SK-N-SH (cell line): ENCODE data around the gene RUNDC1. TPM values are rescaled to one million over a fixed set of nuclear protein-coding genes. Genes with fewer than 3 reads are reported as not detected.

Experiments used
- CTCF ChIA-PET: fragments of 300-600, 350-600 bp; formaldehyde crosslinking; extraction: SDS; loops from one replicate; lab custom pipeline; 2021; lab: Yijun Ruan, JAX
- POLR2A ChIA-PET: fragments of 350-600 bp; sonication (Branson Sonifier 250); formaldehyde crosslinking; extraction: SDS; loops from one replicate; lab custom pipeline; 2020; ENCODE audit warnings: antibody characterized with exemption, inconsistent platforms; lab: Yijun Ruan, JAX
- DNase-seq: peaks from one replicate; pipeline ENCODE4 v3.0.0; 2012
- H2AFZ ChIP-seq: fragments of 200-600 bp; sonication (generic); 2 replicates; pipeline ENCODE4 v1.8.1; 2016; ENCODE audit warnings: antibody characterized with exemption, mild to moderate bottlenecking, low read depth
- H3F3A ChIP-seq: fragments of 200-600 bp; sonication (generic); replicated peaks from 2 replicates; pipeline ENCODE3; 2016; ENCODE audit warnings: antibody characterized with exemption, mild to moderate bottlenecking; ENCODE audit not compliant: insufficient read depth
- H3K27ac ChIP-seq, 2 experiments: fragments of 200-500 bp in 1 of 2; fragments of 200-600 bp in 1 of 2; sonication (Bioruptor generic) in 1 of 2; sonication (generic), shearing (Covaris generic) in 1 of 2; 2 replicates each; pipeline versions ENCODE4 v1.5.1 to v1.6.1; 2014 to 2016; ENCODE audit warnings: low read depth in 2 of 2, inconsistent platforms in 1 of 2, low read length in 1 of 2, mild to moderate bottlenecking in 1 of 2, mixed read lengths in 1 of 2
- H3K27me3 ChIP-seq: fragments of 200-600 bp; sonication (generic), shearing (Covaris generic); 2 replicates; pipeline ENCODE4 v1.6.1; 2016; ENCODE audit warnings: mixed run types; ENCODE audit not compliant: insufficient read depth
- H3K36me3 ChIP-seq, 2 experiments: fragments of 200-500 bp in 1 of 2; fragments of 200-600 bp in 1 of 2; sonication (Bioruptor generic) in 1 of 2; sonication (generic) in 1 of 2; replicated peaks in 1 of 2; 2 replicates each; pipeline versions ENCODE3 to v1.5.1; 2014 to 2016; ENCODE audit warnings: low read length in 1 of 2, mild to moderate bottlenecking in 1 of 2; ENCODE audit not compliant: insufficient read depth in 2 of 2, control insufficient read depth in 1 of 2
- H3K4me1 ChIP-seq, 2 experiments: fragments of 200-500 bp in 1 of 2; fragments of 200-600 bp in 1 of 2; sonication (Bioruptor generic) in 1 of 2; sonication (generic), shearing (Covaris generic) in 1 of 2; 2 replicates each; pipeline versions ENCODE4 v1.5.1 to v1.6.1; 2014 to 2016; ENCODE audit warnings: low read depth in 1 of 2, low read length in 1 of 2, mixed run types in 1 of 2; ENCODE audit not compliant: insufficient read depth in 2 of 2, control insufficient read depth in 1 of 2
- H3K4me2 ChIP-seq: fragments of 200-600 bp; sonication (generic), shearing (Covaris generic); 2 replicates; pipeline ENCODE4 v1.6.1; 2017; ENCODE audit warnings: mixed run types
- H3K4me3 ChIP-seq, 2 experiments: fragments of 200-500 bp in 1 of 2; fragments of 200-600 bp in 1 of 2; sonication (Bioruptor generic) in 1 of 2; sonication (generic), shearing (Covaris generic) in 1 of 2; 2 replicates each; pipeline versions ENCODE4 v1.5.1 to v1.8.1; 2014 to 2016; ENCODE audit warnings: low read depth in 2 of 2, inconsistent platforms in 1 of 2, low read length in 1 of 2, mild to moderate bottlenecking in 1 of 2, mixed read lengths in 1 of 2, moderate library complexity in 1 of 2
- H3K79me2 ChIP-seq: fragments of 200-600 bp; sonication (generic); 2 replicates; pipeline ENCODE4 v1.8.1; 2017; ENCODE audit warnings: mild to moderate bottlenecking; ENCODE audit not compliant: insufficient read depth
- H3K9ac ChIP-seq: fragments of 200-600 bp; sonication (generic); 2 replicates; pipeline ENCODE4 v1.6.1; 2017; ENCODE audit warnings: mixed run types
- H3K9me2 ChIP-seq: fragments of 200-600 bp; sonication (generic); 2 replicates; pipeline ENCODE4 v1.6.1; 2017; ENCODE audit warnings: mixed run types
- H3K9me3 ChIP-seq: fragments of 200-600 bp; sonication (generic); 2 replicates; pipeline ENCODE4 v1.6.1; 2017; ENCODE audit warnings: mixed run types, mild to moderate bottlenecking, moderate library complexity
- H4K20me1 ChIP-seq: fragments of 200-600 bp; sonication (generic); 2 replicates; pipeline ENCODE4 v1.6.1; 2017; ENCODE audit warnings: mild to moderate bottlenecking, mixed run types; ENCODE audit not compliant: insufficient read depth
- CHD2 ChIP-seq: fragments of 150-350 bp; IDR thresholded peaks from 2 replicates; pipeline ENCODE4 v1.6.1; 2018; ENCODE audit warnings: low read length; ENCODE audit not compliant: partially characterized antibody
- CTCF ChIP-seq: fragments of 200-600 bp; sonication (generic); IDR thresholded peaks from 2 replicates; pipeline ENCODE4 v1.6.1; 2017; ENCODE audit warnings: antibody characterized with exemption, mild to moderate bottlenecking, moderate library complexity
- ELF1 ChIP-seq: IDR thresholded peaks from 2 replicates; pipeline ENCODE4 v1.4.0; 2012
- EP300 ChIP-seq, 2 experiments: IDR thresholded peaks; 2 replicates each; pipeline versions ENCODE4 v1.4.0 to v1.6.1; 2012; ENCODE audit warnings: borderline replicate concordance in 1 of 2, low read depth in 1 of 2, low read length in 1 of 2
- EZH2phosphoT487 ChIP-seq: fragments of 200-600 bp; sonication (generic); IDR thresholded peaks from 2 replicates; pipeline ENCODE4 v1.6.1; 2017; ENCODE audit warnings: low read depth, mixed run types, mild to moderate bottlenecking, antibody characterized with exemption, moderate library complexity, borderline replicate concordance
- FOSL2 ChIP-seq: IDR thresholded peaks from 2 replicates; pipeline ENCODE4 v1.4.0; 2012; ENCODE audit warnings: low read depth, mild to moderate bottlenecking, moderate library complexity, borderline replicate concordance
- FOXJ3 ChIP-seq: sonication (generic); formaldehyde crosslinking; IDR thresholded peaks from 2 replicates; pipeline ENCODE4 v1.5.1; 2020; ENCODE audit warnings: mild to moderate bottlenecking, missing genetic modification reagents
- FOXM1 ChIP-seq: IDR thresholded peaks from 2 replicates; pipeline ENCODE4 v1.4.0; 2012; ENCODE audit warnings: low read depth, mild to moderate bottlenecking
- GABPA ChIP-seq: IDR thresholded peaks from 2 replicates; pipeline ENCODE4 v1.4.0; 2012; ENCODE audit warnings: low read depth, mild to moderate bottlenecking
- GATA2 ChIP-seq: sonication (generic); formaldehyde crosslinking; IDR thresholded peaks from 2 replicates; pipeline ENCODE4 v1.5.0; 2020; ENCODE audit warnings: mild to moderate bottlenecking, missing genetic modification reagents
- IRF3 ChIP-seq: fragments of 150-350 bp; IDR thresholded peaks from 2 replicates; pipeline ENCODE4 v1.6.1; 2016; ENCODE audit warnings: mild to moderate bottlenecking, low read depth, low read length
- MAX ChIP-seq: IDR thresholded peaks from 2 replicates; pipeline ENCODE4 v1.4.0; 2012; ENCODE audit warnings: low read depth
- NRF1 ChIP-seq: IDR thresholded peaks from 2 replicates; pipeline ENCODE4 v1.6.1; 2012; ENCODE audit warnings: low read depth, mild to moderate bottlenecking, low read length
- POLR2AphosphoS5 ChIP-seq: IDR thresholded peaks from 2 replicates; pipeline ENCODE4 v1.6.1; 2012; ENCODE audit warnings: low read depth, low read length
- RAD21 ChIP-seq: IDR thresholded peaks from 2 replicates; pipeline ENCODE4 v1.6.1; 2012; ENCODE audit warnings: mild to moderate bottlenecking, low read length
- RFX5 ChIP-seq: IDR thresholded peaks from 2 replicates; pipeline ENCODE4 v1.6.1; 2012; ENCODE audit warnings: mild to moderate bottlenecking, improper control_type of control experiment, low read length
- RXRA ChIP-seq: IDR thresholded peaks from 2 replicates; pipeline ENCODE4 v1.4.0; 2012; ENCODE audit warnings: low read depth, mild to moderate bottlenecking, borderline replicate concordance
- YY1 ChIP-seq: IDR thresholded peaks from 2 replicates; pipeline ENCODE4 v1.4.0; 2012; ENCODE audit warnings: low read depth, mild to moderate bottlenecking
- WGBS: methylation state at CpG from one replicate; pipeline ENCODE4 v1.1.6; 2017; ENCODE audit warnings: low lambda C conversion rate; 5-methylcytosine and 5-hydroxymethylcytosine counted together
- polyA plus RNA-seq, 3 experiments: library from polyadenylated mRNA; depleted of rRNA; stranded (reverse); fragments of >200 nt; gene quantifications; 2 replicates each; pipeline ENCODE4 v1.2.3, GENCODE V29; 2012

RUNDC1 gene
- polyA plus RNA-seq, 1 of the 3 experiments (the other 2 are of a cell fraction) = 9.0 TPM

- Histone ChIP-seq H3K9me3 (no peaks in the 10 kb centered on the region), H3K9me2 (no peaks in the 10 kb centered on the region), H2AFZ (no peak overlapping the region), H4K20me1 (no peaks in the 10 kb centered on the region), H3K9ac (no peak overlapping the region), H3K4me2 (peak overlapping the region; percentile 83; the same call in 1 of the 2 replicates), H3K4me1 (peaks cover 0 to 5% of the 10 kb centered on the region in 2 experiments; a peak in 1 of 4 replicates), H3K27me3 (no peaks in the 10 kb centered on the region), H3F3A (peaks cover 6% of the 10 kb centered on the region), H3K79me2 (peaks cover 10% of the 10 kb centered on the region), H3K27ac (no peak overlapping the region; a peak in 1 of 4 replicates), H3K36me3 (no peaks in the 10 kb centered on the region), H3K4me3 (peak overlapping the region in 1 of 2 experiments; percentile 63; a peak in 2 of 4 replicates)
- 84% methylated on average over 12 of the region's 16 CpGs for WGBS
- DNase-seq = no peak
- ChIA-PET CTCF (interaction anchor here (1.2 to 2.3 kb wide), 3 partner anchors 8 to 56 kb away, joined by 3 to 9 read pairs (median 3); no protein-coding TSS in a partner anchor), POLR2A (interaction anchor here (2.0 kb wide), 1 partner anchor 8 kb away, joined by 9 read pairs; no protein-coding TSS in a partner anchor)
- TF ChIP-seq CTCF (no peak), IRF3 (no peak), RAD21 (no peak), NRF1 (no peak), FOSL2 (no peak), POLR2AphosphoS5 (no peak), YY1 (no peak), EP300 (IDR thresholded peaks at IDR 0.05; ENCODE audit: borderline replicate concordance in 1 of 2, low read depth in 1 of 2, low read length in 1 of 2) (no peak), ELF1 (no peak), GATA2 (CRISPR knock-in tag) (no peak), FOXJ3 (CRISPR knock-in tag) (no peak), CHD2 (no peak), RFX5 (no peak), FOXM1 (no peak), GABPA (no peak), EZH2phosphoT487 (no peak), RXRA (no peak), MAX (no peak)
These were observed 45.6 kb downstream of the RUNDC1 start for GRCh38 chr17:43025766-43026537.
